T follicular helper cell (primary cell): ENCODE measurements around the gene RPUSD4.

Experiments used
- DNase-seq: peaks from one replicate; pipeline ENCODE4 v3.0.0-alpha.2; 2020; ENCODE audit warnings: low read depth

Gene RPUSD4

DNA sequence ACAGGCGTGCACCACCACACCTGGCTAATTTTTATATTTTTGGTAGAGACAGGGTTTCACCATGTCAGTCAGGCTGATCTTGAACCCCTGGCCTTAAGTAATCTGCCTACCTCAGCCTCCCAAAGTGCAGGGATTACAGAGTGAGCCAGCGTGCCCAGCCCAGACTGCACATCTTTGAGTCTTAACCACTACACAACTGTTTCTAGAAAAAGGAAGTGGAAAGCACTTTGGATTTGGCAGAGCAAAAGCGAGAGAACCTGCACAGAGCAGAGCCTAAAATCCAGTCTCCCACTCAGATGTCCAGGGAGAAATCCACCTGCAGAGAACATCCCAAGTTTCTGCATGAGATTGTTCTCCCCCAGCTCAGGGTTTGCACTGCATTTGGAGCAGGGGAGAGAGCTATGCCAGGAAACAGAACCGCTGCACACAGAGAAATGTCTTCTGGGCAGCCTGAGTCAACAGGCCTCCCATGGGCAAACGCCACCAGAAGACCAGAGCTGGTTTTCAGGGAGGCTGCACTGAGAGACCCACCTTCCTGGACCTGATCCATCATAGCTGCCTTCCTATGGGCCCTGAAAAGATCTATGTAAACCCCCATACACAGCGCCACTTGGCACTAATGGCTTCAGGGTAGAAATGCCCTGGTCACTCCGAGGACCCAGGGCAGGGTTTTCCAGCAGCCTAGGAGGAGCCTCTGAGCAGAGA, 54.0 kb downstream of the RPUSD4 start:
- DNase-seq = no peak

DNA sequence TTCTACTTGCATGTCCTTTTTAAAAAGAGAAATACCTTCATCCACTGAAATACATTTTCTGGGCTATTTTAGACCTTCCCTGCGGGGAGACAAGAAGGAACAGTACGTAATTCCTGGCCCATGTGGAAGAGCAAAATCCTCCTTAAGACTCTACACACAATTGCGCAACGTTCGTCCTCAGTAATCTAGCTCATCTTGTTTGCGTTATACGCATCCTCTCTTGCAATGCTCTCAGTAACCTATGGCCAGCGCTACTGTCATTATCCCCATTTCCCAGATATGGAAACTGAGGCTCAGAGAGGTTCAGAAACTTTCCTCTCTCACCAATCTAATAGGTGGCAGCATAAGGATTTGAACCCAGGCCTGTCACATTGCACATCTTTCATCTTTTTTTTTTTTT, 54.6 kb downstream of the RPUSD4 start:
- no peak for DNase-seq

DNA sequence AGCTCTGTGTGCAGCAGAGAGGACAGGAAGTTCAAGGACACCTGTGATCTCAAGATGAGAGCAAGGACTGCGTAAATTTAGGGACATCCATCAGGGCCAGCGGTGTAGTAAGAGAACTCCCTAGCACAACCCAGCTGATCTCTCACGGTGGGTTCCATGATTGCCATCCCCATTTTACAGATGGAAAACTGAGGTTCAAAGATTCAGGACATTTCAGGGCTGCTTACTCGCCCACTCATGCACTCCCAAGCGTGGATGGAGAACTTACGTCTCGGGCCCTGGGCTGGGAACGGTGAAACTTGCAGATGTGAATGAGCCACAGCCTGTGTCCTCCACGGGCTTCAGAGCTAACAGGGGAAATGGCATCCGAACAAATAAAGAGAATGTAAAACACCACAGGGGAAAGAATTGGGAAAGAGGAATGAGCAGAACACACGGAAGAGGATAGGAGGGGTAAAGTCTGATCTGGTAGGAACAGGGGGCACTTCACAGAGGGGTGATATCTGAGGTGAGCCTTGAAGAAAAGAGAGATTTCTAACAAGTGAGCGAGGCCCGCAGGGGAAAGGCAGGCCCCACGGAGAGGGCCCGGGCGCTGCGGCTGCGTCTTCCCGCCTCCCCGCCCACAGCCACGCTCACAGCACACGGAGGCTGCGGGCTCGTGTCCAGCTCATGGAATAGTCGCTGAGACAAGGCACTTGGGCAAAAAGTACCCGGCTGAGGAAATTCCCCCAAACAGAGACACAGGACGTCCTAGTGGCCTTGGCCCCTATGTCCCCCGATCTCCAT, 55.9 kb downstream of the RPUSD4 start:
- no peak for DNase-seq

DNA sequence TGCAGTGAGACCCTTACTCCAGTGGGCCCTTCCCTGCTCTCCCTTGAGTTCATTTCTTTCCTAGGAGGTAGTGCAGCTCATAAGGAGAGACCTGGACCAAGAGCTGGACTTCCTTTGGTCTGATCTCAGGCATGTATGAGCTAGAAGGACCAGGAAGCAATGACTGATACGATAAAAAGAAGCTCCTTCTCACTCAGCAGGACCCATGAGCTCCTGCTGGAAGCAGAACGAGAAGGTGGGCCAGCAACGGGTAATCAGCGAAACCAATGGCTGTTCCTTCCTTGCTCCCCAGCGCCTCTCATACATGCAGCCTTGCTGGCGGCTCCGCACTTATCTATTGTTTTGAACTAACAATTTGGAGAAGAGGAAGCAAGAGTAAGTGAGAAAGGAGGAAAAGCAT, 56.8 kb downstream of the RPUSD4 start:
- DNase-seq = no peak

DNA sequence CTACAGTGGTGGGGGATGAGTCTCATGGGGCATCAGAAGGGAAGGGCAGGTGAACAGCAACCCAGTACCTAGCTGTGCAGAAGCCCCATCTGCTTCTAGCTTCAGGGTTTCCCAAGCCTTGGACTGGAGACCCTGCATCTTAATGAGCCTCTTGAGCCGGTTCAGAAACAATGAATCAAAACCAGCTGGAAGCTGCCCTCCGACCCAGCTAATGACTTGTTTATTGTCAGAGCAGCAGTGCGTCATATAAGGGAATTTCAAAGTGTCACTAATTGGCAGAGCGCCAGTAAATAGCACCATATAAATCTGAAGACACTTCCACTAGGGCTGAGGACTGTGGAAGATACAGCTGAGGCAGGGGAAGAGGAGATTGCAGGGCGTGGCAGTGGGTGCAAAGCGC, 57.5 kb downstream of the RPUSD4 start:
- DNase-seq = no peak

DNA sequence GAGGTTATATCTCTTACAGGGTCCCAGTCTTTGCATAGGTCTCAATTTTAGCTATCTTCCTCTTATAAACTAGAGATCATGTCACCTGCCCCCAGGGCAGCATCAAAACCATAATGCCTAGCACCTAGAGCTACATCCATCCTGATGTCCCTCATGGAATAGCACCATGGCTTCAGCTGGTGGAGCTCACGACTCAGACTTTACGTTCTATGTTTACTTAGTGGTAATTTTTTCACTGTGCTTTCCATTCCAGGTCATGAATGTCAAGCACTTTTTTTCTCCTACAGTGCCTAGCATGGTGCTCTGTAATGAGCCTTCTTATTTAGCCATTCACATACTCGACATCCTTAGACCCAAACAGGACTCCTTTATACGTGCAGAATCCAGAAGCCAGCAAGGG, 58.4 kb downstream of the RPUSD4 start:
- DNase-seq = no peak

DNA sequence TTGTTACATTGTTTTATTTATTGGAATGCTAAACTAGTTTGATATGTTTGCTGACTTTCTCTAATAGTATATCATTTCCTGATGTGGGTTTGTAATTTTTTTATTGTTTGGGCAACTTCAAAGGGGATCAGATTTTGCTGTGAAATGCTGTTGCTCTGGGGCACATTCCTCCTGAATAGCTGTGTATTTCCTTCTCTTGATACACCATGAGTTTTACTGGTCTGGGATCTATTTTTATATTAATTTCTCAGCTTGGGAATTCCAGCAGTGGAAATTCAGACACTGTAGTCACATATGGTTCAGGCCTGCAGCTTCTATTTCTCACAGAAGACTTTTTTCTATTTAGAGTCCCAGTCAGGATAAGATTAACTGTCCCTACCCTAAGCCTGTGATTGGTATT, 58.9 kb downstream of the RPUSD4 start:
- no peak for DNase-seq

DNA sequence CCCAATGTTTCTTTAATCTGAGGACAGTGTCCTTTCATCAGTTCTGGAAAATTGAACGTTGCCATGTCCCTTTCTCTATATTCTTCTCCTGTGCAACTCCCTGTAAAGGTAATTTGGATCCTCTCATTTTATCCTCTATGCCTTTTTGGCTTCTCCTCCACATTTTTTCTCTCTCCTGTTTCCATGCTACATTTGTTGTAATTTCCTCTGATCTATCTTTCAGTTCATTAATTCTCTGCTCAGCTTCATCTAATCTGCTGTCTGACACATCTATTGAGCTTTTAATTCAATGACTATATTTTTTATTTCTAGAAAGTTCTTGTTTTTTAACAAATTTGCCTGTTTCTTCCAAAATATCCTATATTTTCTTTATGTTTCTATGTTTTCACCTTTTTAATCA, 59.3 kb downstream of the RPUSD4 start:
- DNase-seq = no peak
